D721Med (cell line): ENCODE results near the gene ZFYVE28.
A peak's percentile ranks its signal among the peaks of the same experiment; 100 is the strongest.

Source experiments
- DNase-seq: peaks from one replicate; pipeline ENCODE4 v3.0.0; 2011; ENCODE audit warnings: low spot score; ENCODE audit not compliant: insufficient read length
- FAIRE-seq: peaks from 2 replicates; lab custom pipeline; 2011; peaks lifted over from hg19 to GRCh38; lab: Jason Lieb, UNC
- CTCF ChIP-seq: IDR thresholded peaks from 2 replicates; pipeline ENCODE4 v1.5.1; 2012; ENCODE audit warnings: mild to moderate bottlenecking, control low read depth; ENCODE audit not compliant: insufficient read depth; ENCODE audit errors: missing control alignments

Gene ZFYVE28

DNA sequence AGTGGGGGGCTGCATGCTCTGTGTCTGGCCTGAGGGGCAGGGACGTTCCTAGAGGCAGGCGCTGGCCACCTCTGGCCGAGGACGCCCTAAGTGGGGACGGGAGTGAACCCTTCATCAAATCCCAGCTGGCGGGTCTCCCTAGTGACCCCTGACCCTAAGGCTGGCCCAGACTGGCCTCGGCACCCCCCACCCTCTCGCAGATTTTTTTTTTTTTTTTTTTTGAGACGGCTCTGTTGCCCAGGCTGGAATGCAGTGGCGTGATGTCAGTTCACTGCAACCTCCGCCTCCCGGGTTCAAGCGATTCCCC, 155.5 kb downstream of the ZFYVE28 start:
- no peak for FAIRE-seq

GRCh38 chr4:2262145-2262943, 156.1 kb downstream of the ZFYVE28 start:
- FAIRE-seq (no peak), DNase-seq (peak; percentile 92)
- no peak for TF ChIP-seq CTCF

More for the DNA sequence above, 155.5 kb downstream of the ZFYVE28 start:
- TF ChIP-seq CTCF, result no peak
- no peak for DNase-seq

- DNase-seq, result no peak
- FAIRE-seq, result no peak
- TF ChIP-seq CTCF, result no peak
Observed at GRCh38 chr4:2261853-2262144, 156.6 kb downstream of the ZFYVE28 start, which contains the start of gene MXD4. TSS of gene MXD4 (minus strand) at chr4:2262109. CDS start at chr4:2261980, 129 bp downstream.

- no peak for TF ChIP-seq CTCF
- no peak for DNase-seq
- no peak for FAIRE-seq
Observed at GRCh38 chr4:2261110-2261852, 157.2 kb downstream of the ZFYVE28 start.

DNA sequence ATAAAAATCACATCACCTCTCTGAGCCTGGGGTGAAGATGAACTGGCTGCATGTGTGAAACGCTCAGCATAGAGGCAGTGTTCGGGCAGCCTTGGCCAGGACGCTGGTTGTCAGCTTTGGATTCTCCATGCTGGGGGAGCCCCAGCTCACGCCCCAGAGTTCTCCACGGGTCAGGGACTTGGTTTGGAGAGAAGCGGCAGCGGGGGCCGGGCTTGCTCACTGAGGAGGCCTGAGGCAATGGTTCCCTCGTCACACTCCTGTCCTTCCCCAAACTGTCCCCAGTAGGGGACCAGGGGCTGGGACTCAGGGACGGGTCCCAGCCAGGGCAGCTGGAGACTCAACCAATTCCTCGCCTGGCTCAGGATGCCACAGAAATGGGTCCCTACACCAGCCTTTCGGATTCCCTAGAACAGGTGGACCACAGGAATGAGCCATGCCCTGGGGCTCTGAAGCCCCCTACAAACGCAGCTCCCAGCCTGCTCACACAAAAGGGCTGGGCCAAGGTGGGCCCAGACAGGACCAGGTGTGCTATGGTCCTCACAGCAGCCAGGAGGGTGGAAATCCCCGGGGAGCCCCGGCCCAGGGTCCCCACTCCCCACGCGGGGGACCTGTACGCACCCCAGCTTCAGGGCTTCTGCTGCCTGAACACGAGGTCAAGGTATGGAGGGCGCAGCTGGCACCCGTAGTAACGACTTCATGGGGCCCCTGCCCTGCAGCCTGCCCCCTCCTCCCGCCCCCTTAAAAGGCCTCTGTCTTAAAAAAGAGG, 157.9 kb downstream of the ZFYVE28 start:
- no peak for TF ChIP-seq CTCF
- DNase-seq, result no peak
- FAIRE-seq, result no peak

GRCh38 chr4:2259541-2260343, 158.7 kb downstream of the ZFYVE28 start:
- TF ChIP-seq CTCF, result no peak
- FAIRE-seq, result no peak

More at GRCh38 chr4:2259541-2260343, 158.7 kb downstream of the ZFYVE28 start:
- DNase-seq, result no peak
